Erythroblast (primary cell): ENCODE measurements around the gene PAPSS1.

Experiments used
- GATA1 ChIP-seq: IDR thresholded peaks from 2 replicates; pipeline ENCODE4 v1.6.1; 2011; ENCODE audit warnings: low read depth, mild to moderate bottlenecking, control low read depth, low read length, moderate library complexity
- POLR2A ChIP-seq: IDR thresholded peaks from 2 replicates; pipeline ENCODE4 v1.6.1; 2011; ENCODE audit warnings: mild to moderate bottlenecking, low read length

DNA sequence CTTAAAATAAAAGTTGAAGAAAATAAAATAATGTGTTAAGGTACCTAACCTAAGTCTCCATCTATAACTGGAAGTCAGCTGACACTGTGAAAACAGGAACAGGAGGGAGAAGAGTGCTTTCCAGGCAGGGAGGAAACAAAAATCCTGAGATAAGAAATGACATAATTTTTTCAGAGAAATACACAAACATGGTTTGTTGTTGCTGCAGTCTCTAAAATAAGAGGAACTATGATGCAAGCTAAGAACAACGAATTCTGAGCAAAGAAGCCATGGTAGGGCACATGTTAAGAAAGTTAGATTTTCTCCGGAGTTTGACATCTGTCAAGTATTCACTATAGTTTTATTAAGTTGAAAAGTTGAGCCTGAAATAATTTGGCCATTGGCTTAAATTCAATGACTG is 26.9 kb downstream of the PAPSS1 start:
- TF ChIP-seq POLR2A (no peak), GATA1 (no peak)
